Measurements from ENCODE around the gene HOMER1.
"Not testable (repeated sequence)": the region's sequence is repeated elsewhere in the genome, so short reads cannot be mapped to it uniquely, and the experiment has no call there.

Gene HOMER1

DNA sequence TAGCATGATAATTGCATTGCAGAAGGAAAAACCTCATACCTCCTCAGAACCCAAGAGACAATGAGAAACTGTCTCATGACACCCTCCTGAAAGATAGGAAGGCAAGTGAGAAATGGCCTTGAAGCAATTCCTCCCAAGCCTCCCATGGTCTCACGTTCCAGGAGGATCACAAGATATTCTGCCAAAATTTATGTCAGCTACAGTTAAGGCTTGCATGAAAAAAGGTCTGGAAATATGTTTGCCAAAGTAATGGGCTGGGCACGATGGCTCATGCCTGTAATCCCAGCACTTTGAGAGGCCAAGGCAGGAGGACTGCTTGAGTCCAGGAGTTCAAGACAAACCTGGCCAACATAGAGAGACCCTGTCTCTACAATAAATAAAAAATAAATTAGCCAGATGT, 12.6 kb upstream of the HOMER1 start:
- TF ChIP-seq, protein P1, sequence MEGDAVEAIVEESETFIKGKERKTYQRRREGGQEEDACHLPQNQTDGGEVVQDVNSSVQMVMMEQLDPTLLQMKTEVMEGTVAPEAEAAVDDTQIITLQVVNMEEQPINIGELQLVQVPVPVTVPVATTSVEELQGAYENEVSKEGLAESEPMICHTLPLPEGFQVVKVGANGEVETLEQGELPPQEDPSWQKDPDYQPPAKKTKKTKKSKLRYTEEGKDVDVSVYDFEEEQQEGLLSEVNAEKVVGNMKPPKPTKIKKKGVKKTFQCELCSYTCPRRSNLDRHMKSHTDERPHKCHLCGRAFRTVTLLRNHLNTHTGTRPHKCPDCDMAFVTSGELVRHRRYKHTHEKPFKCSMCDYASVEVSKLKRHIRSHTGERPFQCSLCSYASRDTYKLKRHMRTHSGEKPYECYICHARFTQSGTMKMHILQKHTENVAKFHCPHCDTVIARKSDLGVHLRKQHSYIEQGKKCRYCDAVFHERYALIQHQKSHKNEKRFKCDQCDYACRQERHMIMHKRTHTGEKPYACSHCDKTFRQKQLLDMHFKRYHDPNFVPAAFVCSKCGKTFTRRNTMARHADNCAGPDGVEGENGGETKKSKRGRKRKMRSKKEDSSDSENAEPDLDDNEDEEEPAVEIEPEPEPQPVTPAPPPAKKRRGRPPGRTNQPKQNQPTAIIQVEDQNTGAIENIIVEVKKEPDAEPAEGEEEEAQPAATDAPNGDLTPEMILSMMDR (IDR thresholded peaks at IDR 0.05; ENCODE audit: control extremely low read depth, extremely low read depth, low read depth, missing control alignments) = no peak
- ChIA-PET CTCF (interaction anchor here (1.4 kb wide), 2 partner anchors 9 to 331 kb away, joined by 3 to 5 read pairs; no protein-coding TSS in a partner anchor), POLR2A (no interaction called here)
- no peak for DNase-seq (ENCODE audit: extremely low spot score)

DNA sequence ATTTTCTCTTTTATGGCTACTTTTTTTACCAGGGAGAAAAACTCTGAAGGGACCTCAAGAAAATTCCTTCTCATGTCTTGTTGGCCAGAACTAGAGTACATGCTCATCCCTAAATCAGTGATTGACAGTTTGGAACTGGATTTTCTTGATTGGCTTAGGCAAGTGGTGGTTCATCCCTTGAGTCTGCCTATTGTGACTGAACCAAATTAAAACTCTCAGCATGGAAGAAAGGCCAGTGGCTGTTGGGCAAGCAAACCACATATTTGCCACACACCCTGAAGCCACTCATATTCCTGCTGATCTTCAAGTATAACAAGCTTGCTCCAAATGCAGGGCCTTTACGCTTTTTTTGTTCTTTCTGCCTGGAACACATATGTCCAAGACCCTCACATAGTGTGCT, 7.2 kb upstream of the HOMER1 start:
- DNase-seq (ENCODE audit: extremely low spot score) = no peak
- CTCF ChIA-PET = interaction anchor here (1.1 kb wide), 1 partner anchor 12 kb away, joined by 3 read pairs; no protein-coding TSS in a partner anchor
- POLR2A ChIA-PET = no interaction called here
- TF ChIP-seq, protein P1 (IDR thresholded peaks at IDR 0.05; ENCODE audit: control extremely low read depth, extremely low read depth, low read depth, missing control alignments) = no peak

GRCh38 chr5:79518718-79519117, 4.8 kb upstream of the HOMER1 start:
- ChIA-PET POLR2A (no interaction called here), CTCF (interaction anchor here (0.9 to 2.5 kb wide), 2 partner anchors 10 to 386 kb away, joined by 3 to 6 read pairs; no protein-coding TSS in a partner anchor)
- no peak for DNase-seq (ENCODE audit: extremely low spot score)
- TF ChIP-seq, protein P1 (IDR thresholded peaks at IDR 0.05; ENCODE audit: control extremely low read depth, extremely low read depth, low read depth, missing control alignments) = no peak

DNA sequence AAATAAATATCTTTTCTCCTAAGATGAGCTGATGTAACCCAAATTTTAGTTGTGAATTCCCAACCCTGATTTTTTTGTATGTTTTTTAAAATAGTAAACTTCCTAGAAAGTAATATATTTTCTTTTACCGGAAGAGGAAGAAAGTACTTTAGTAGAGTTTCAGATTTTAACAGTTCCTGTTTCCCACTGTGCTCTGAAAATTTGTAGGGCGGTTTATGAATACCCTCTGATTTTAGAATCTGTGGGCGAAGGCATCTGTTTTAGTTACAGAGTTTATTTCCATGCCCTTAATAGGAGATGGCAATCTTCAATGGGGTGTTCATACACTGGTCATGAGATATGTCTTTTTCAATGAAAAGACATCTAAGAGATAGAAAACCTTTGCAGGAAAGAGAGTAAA, 3.7 kb upstream of the HOMER1 start:
- no peak for DNase-seq (ENCODE audit: extremely low spot score)
- TF ChIP-seq, protein P1 (IDR thresholded peaks at IDR 0.05; ENCODE audit: control extremely low read depth, extremely low read depth, low read depth, missing control alignments) = no peak
- ChIA-PET CTCF (interaction anchor here (2.5 kb wide), 1 partner anchor 9 kb away, joined by 6 read pairs; no protein-coding TSS in a partner anchor), POLR2A (no interaction called here)

GRCh38 chr5:79516986-79517385, 3.1 kb upstream of the HOMER1 start:
- ChIA-PET POLR2A (no interaction called here), CTCF (interaction anchor here (0.8 to 2.5 kb wide), 3 partner anchors 8 to 566 kb away, joined by 3 to 6 read pairs (median 4); no protein-coding TSS in a partner anchor)
- TF ChIP-seq, protein P1 (IDR thresholded peaks at IDR 0.05; ENCODE audit: control extremely low read depth, extremely low read depth, low read depth, missing control alignments) = no peak
- no peak for DNase-seq (ENCODE audit: extremely low spot score)

DNA sequence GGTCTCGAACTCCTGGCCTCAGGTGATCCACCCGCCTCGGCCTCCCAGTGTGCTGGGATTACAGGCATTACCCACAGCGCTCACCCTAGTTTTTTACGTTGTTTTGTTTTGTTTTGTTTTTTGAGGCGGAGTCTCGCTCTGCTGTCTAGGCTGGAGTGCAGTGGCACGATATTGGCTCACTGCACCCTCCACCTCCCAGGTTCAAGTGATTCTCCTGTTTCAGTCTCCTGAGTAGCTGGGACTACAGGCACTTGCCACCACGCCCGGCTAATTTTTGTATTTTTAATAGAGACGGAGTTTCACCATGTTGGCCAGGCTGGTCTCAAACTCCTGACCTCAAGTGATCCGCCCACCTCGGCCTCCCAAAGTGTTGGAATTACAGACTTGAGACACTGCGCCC, 2.4 kb upstream of the HOMER1 start:
- ChIA-PET POLR2A (interaction anchor here (1.0 kb wide), 1 partner anchor 474 kb away, joined by 3 read pairs; no protein-coding TSS in a partner anchor), CTCF (interaction anchor here (0.8 to 2.5 kb wide), 3 partner anchors 8 to 567 kb away, joined by 3 to 6 read pairs (median 4); no protein-coding TSS in a partner anchor)
- not testable (repeated sequence) for DNase-seq (ENCODE audit: extremely low spot score)

DNA sequence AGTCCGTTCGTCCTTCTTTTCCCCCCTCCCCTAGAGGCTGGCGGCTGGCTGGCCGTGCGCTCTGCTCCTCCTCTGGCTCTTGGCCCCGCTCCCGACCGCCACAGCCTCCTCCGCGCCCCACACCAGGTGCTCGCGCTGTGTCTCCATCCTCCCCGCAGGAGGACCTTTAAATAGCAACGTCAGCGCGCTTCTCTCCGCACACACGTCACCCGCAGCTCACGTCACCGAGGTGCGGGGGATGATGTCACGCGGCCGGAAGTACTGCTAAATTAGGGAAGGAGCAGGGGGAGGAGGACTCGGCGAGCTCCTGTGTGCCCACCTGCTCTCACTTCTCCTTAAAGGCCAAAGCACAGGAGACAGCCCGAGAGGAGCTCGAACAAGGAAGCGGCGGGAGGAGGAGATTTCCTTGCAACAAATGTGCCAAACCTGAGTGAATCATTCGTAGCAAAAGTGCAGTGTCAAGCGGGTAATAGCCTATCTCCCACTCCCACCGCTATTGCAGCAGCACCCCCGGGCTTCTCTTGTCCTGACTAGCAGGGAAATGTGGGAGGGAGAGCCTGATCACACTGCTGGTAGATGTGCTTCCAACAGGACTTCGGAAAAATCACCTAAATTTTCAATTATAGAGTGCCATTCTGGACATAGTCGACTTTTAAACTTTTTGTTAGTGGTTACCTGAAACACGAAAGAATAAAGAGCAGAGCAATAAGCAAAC, 614 bp upstream of the HOMER1 start:
- TF ChIP-seq, protein P1 (IDR thresholded peaks at IDR 0.05; ENCODE audit: control extremely low read depth, extremely low read depth, low read depth, missing control alignments) = no peak

More for the DNA sequence above, 614 bp upstream of the HOMER1 start:
- DNase-seq (ENCODE audit: extremely low spot score) = peak; percentile 91
- CTCF ChIA-PET = interaction anchor here (1.1 to 2.3 kb wide), 2 partner anchors 13 to 382 kb away, joined by 3 to 8 read pairs; no protein-coding TSS in a partner anchor
- POLR2A ChIA-PET = interaction anchor here (0.5 to 1.2 kb wide), 3 partner anchors 13 to 936 kb away, joined by 3 read pairs; partner anchors contain the start of gene JMY
